Hepatocyte (in vitro differentiated cells): Measurements from ENCODE around the gene CADPS2.

ENCODE experiments used
- CTCF ChIP-seq: fragments of 200-600 bp; sonication (generic); IDR thresholded peaks from 2 replicates; pipeline ENCODE4 v1.5.1; 2016; ENCODE audit warnings: antibody characterized with exemption, mild to moderate bottlenecking; ENCODE audit not compliant: poor library complexity
- EZH2phosphoT487 ChIP-seq: fragments of 200-600 bp; sonication (generic); IDR thresholded peaks from one replicate; pipeline ENCODE4 v1.6.1; 2018; ENCODE audit warnings: antibody characterized with exemption, mild to moderate bottlenecking, low read depth, moderate library complexity; ENCODE audit not compliant: unreplicated experiment, severe bottlenecking

GRCh38 chr7:122561326-122561725 lies 324.9 kb downstream of the CADPS2 start:
- TF ChIP-seq CTCF (no peak), EZH2phosphoT487 (no peak)
